Motor neuron (in vitro differentiated cells): ENCODE measurements around the gene AXIN1. TPM values are rescaled to one million over a fixed set of nuclear protein-coding genes. Genes with fewer than 3 reads are reported as not detected.

Source experiments
- ATAC-seq, 8 experiments: fragments of 200-7000 bp; cut with Tn5 transposase; replicated peaks in 6 of 8; 2 replicates each; pipeline ENCODE4 v1.8.0; 2021; ENCODE audit warnings: mild to moderate bottlenecking in 8 of 8, moderate library complexity in 8 of 8
- H3K27ac ChIP-seq, 2 donors: fragments of 250-450 bp; sonication (Bioruptor Pico); 2 replicates each; pipeline ENCODE4 v1.9.0; 2021; ENCODE audit warnings: antibody characterized with exemption in 2 of 2, mild to moderate bottlenecking in 2 of 2, moderate library complexity in 1 of 2
- H3K4me1 ChIP-seq, 2 donors: fragments of 250-450 bp; sonication (Bioruptor Pico); replicated peaks in 1 of 2; 2 replicates each; pipeline ENCODE4 v1.6.1; 2021; ENCODE audit warnings: antibody characterized with exemption in 2 of 2, mild to moderate bottlenecking in 2 of 2, moderate library complexity in 1 of 2
- H3K4me3 ChIP-seq, 5 donors: fragments of 250-450 bp; sonication (Bioruptor Pico); 2 replicates each; pipeline ENCODE4 v1.9.0; 2021; ENCODE audit warnings: antibody characterized with exemption in 5 of 5, mild to moderate bottlenecking in 5 of 5, moderate library complexity in 4 of 5
- WGBS, 10 experiments: fragments of 450-650 bp; shearing (Covaris generic); methylation state at CpG; one replicate each; pipeline ENCODE4 v1.0.0; 2022; 5-methylcytosine and 5-hydroxymethylcytosine counted together
- in situ Hi-C, 9 experiments: fragments of 400-800 bp; cut with MboI; loops; one replicate each; pipeline ENCODE4 v1.15.0; 2021; ENCODE audit warnings: low sequenced_read_pairs in 9 of 9, low pct_unique_long_range_greater_than_20kb in 2 of 9; ENCODE audit not compliant: unreplicated experiment in 9 of 9
- total RNA-seq, 8 experiments: library from RNA; unstranded; fragments of 300-600 nt; gene quantifications; 2 replicates each; pipeline versions ENCODE4 v1.2.3 to v1.2.4, GENCODE V29; 2022

The AXIN1 gene
- total RNA-seq, 8 experiments from 2014 or later = 10.3 to 21.6 (median 15.9) TPM

DNA sequence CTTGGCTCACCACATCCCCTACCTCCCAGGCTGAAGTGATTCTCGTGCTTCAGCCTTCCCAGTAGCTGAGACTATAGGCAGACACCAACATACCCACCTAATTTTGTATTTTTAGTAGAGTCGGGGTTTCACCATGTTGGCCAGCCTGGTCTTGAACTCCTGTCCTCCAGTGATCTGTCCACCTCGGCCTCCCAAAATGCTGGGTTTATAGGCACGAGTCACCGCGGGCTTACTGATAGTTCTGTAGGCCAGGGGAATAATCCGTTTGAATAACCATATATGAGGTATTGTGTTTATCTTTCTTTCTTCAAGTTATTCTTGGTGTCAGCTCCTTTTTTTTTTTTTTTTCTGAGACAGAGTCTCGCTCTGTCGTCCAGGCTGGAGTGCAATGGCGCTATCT, 110.2 kb downstream of the AXIN1 start:
- Histone ChIP-seq H3K27ac (no peak overlapping the region), H3K4me3 (no peak overlapping the region), H3K4me1 (no peaks in the 10 kb centered on the region)
- 40 to 100% (median 92%) methylated on average over 1 to 9 of the region's 10 CpGs; no CpG with 5 or more reads in 1 of the 10 experiments for WGBS, 10 experiments
- ATAC-seq = no peak
- in situ Hi-C loops = no loop called here

DNA sequence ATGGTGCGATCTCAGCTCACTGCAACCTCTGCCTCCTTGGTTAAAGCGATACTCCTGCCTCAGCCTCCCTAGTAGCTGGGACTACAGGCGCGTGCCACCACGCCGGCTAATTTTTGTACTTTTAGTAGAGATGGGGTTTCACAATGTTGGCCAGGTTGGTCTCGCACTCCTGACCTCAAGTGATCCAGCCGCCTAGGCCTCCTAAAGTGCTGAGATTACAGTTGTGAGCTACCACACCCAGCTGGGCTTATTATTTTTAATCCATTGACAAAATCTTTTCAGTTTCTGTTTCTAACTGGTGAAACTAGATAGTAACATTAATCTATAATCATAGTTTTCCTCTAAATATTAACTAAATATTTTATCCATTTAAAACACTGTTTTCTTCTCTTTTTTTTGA, 112.0 kb downstream of the AXIN1 start:
- H3K4me3 ChIP-seq = no peak overlapping the region
- no peaks in the 10 kb centered on the region for H3K4me1 ChIP-seq
- 0 to 100% (median 93%) methylated on average over 1 to 4 of the region's 8 CpGs; no CpG with 5 or more reads in 2 of the 10 experiments for WGBS, 10 experiments
- in situ Hi-C loops = no loop called here
- no peak overlapping the region for H3K27ac ChIP-seq
- ATAC-seq = no peak

DNA sequence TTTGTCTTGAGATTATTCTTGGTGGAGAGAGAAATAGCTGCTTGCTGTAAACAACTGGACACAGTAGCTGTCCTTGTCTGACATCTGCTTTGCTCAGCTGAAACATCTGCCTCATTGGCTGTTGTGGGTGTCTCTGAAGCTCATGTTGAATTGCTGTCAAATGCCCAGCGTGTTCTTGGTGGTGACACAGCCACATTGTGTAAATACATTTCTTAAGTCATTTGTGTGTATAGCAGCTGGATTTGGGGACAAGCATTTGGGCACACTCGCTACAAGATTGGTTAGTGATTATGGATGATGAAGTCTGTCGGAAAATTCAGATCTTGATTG, 112.6 kb downstream of the AXIN1 start:
- H3K27ac ChIP-seq = no peak overlapping the region
- ATAC-seq = no peak
- H3K4me3 ChIP-seq = no peak overlapping the region
- in situ Hi-C loops = no loop called here
- H3K4me1 ChIP-seq = no peaks in the 10 kb centered on the region
- WGBS, 10 experiments = 0 to 100% (median 76%) methylated on average over 1 to 3 of the region's 3 CpGs; no CpG with 5 or more reads in 2 of the 10 experiments

Other genes with a start within 250 kb of the AXIN1 start
- gene NPRL3, start 214.1 kb downstream of the AXIN1 start, total RNA-seq = 10 to 100 TPM in 2 of 8 experiments, 1 to 10 TPM in 6; 6.3 to 42.2 (median 8.7) TPM
- not detected for gene HBZ, start 200.1 kb downstream of the AXIN1 start, total RNA-seq
- gene HBM, start 186.7 kb downstream of the AXIN1 start, total RNA-seq = not detected
- 1 to 10 TPM in 2 of 8 experiments, under 1 TPM in 1, not detected in 5; 0.92 to 3.2 (median 1.1) TPM for gene HBA2, start 179.8 kb downstream of the AXIN1 start, total RNA-seq
- 1 to 10 TPM in 3 of 8 experiments, not detected in 5; 2.2 to 6.5 (median 3.1) TPM for gene HBA1, start 176.0 kb downstream of the AXIN1 start, total RNA-seq
- gene HBQ1, start 172.3 kb downstream of the AXIN1 start, total RNA-seq = 1 to 10 TPM in 6 of 8 experiments, not detected in 2; 1.3 to 8.8 (median 5.2) TPM
- gene LUC7L, start 123.3 kb downstream of the AXIN1 start, total RNA-seq = 100 to 1,000 TPM in 3 of 8 experiments, 10 to 100 TPM in 5; 75.5 to 188 (median 90.9) TPM
- gene FAM234A, start 117.9 kb downstream of the AXIN1 start, total RNA-seq = 100 to 1,000 TPM in 1 of 8 experiments, 10 to 100 TPM in 7; 23.1 to 101 (median 50.5) TPM
- gene RGS11, start 76.8 kb downstream of the AXIN1 start, total RNA-seq = 10 to 100 TPM in 1 of 8 experiments, 1 to 10 TPM in 4, under 1 TPM in 3; 0.22 to 12.5 (median 1.7) TPM
- gene ARHGDIG, start 72.1 kb downstream of the AXIN1 start, total RNA-seq = 10 to 100 TPM in 4 of 8 experiments, 1 to 10 TPM in 2, under 1 TPM in 2; 0.25 to 55.2 (median 8.5) TPM
- gene PDIA2, start 69.6 kb downstream of the AXIN1 start, total RNA-seq = 10 to 100 TPM in 3 of 8 experiments, 1 to 10 TPM in 2, under 1 TPM in 1, not detected in 2; 0.35 to 18.5 (median 9.1) TPM
- 100 to 1,000 TPM in 1 of 8 experiments, 10 to 100 TPM in 7; 57.8 to 117 (median 82.2) TPM for gene MRPL28, start 17.8 kb upstream of the AXIN1 start, total RNA-seq
- 10 to 100 TPM; 19.2 to 82.1 (median 25.3) TPM for gene PGAP6, start 29.3 kb upstream of the AXIN1 start, total RNA-seq
- gene NME4, start 44.5 kb upstream of the AXIN1 start, total RNA-seq = 10 to 100 TPM; 24.9 to 88.9 (median 54.0) TPM
- gene DECR2, start 49.2 kb upstream of the AXIN1 start, total RNA-seq = 10 to 100 TPM in 6 of 8 experiments, 1 to 10 TPM in 2; 7.1 to 24.2 (median 11.8) TPM
- 10 to 100 TPM; 13.6 to 32.6 (median 25.2) TPM for gene RAB11FIP3, start 72.9 kb upstream of the AXIN1 start, total RNA-seq
- gene CAPN15, start 175.0 kb upstream of the AXIN1 start, total RNA-seq = 10 to 100 TPM in 4 of 8 experiments, 1 to 10 TPM in 4; 7.1 to 46.4 (median 12.7) TPM
- gene PRR35, start 207.7 kb upstream of the AXIN1 start, total RNA-seq = under 1 TPM in 5 of 8 experiments, not detected in 3; 0.05 to 0.85 (median 0.24) TPM
- gene NHLRC4, start 214.3 kb upstream of the AXIN1 start, total RNA-seq = 1 to 10 TPM in 5 of 8 experiments, under 1 TPM in 3; 0.33 to 2.2 (median 1.0) TPM
- gene PIGQ, start 217.2 kb upstream of the AXIN1 start, total RNA-seq = 10 to 100 TPM; 17.0 to 56.1 (median 26.0) TPM
- 10 to 100 TPM in 7 of 8 experiments, 1 to 10 TPM in 1; 9.3 to 23.8 (median 17.1) TPM for gene RAB40C, start 237.3 kb upstream of the AXIN1 start, total RNA-seq